Gastrocnemius medialis (tissue), 4 donors: ENCODE data around the gene LMBR1.

Experiments used
- CTCF ChIP-seq, 5 experiments: fragments of 450-650 bp in 3 of 5; fragments of 200-600 bp in 2 of 5; sonication (generic) in 2 of 5; IDR thresholded peaks in 4 of 5; conservative IDR thresholded peaks in 1 of 5; 1 replicate in 4 of 5; 2 replicates in 1 of 5; pipeline ENCODE4 v1.5.1; 2016 to 2019; ENCODE audit warnings: antibody characterized with exemption in 5 of 5, mild to moderate bottlenecking in 3 of 5, moderate library complexity in 3 of 5
- POLR2A ChIP-seq, 2 donors: fragments of 450-650 bp; IDR thresholded peaks; one replicate each; pipeline ENCODE4 v1.6.1; 2017; ENCODE audit warnings: antibody characterized with exemption in 2 of 2, mild to moderate bottlenecking in 2 of 2, moderate library complexity in 2 of 2

GRCh38 chr7:156752367-156753228 is 140.4 kb downstream of the LMBR1 start:
- TF ChIP-seq POLR2A (IDR thresholded peaks at IDR 0.05) = no peak
- no peak for TF ChIP-seq CTCF (IDR thresholded peaks at IDR 0.05 in 4 of 5, conservative IDR thresholded peaks at IDR 0.05 in 1 of 5)
